HCT116 (cell line): ENCODE data around the gene TRAPPC13. TPM values are rescaled to one million over a fixed set of nuclear protein-coding genes. Genes with fewer than 3 reads are reported as not detected.

ENCODE experiments used
- ATAC-seq: fragments of 200-7000 bp; cut with Tn5 transposase; 2 replicates; pipeline ENCODE4 v1.9.1; 2020; ENCODE audit warnings: mild to moderate bottlenecking, moderate library complexity
- BruUV-seq: library from RNA; stranded (reverse); fragments of 400-500 nt; replicated peaks from 2 replicates; lab custom pipeline; 2021; lab: Mats Ljungman, UMichigan
- CTCF ChIA-PET: fragments of 300-600 bp; sonication (Branson Sonifier 250); formaldehyde crosslinking; loops from one replicate; lab custom pipeline; 2021; ENCODE audit warnings: antibody characterized with exemption; lab: Charles Lee
- POLR2A ChIA-PET: fragments of 300-600, 350-600 bp; sonication (Branson Sonifier 250); formaldehyde crosslinking; loops from one replicate; lab custom pipeline; 2021; ENCODE audit warnings: antibody characterized with exemption; lab: Charles Lee
- RAD21 ChIA-PET, 2 experiments: fragments of 300-600 bp; sonication (Branson Sonifier 250); formaldehyde crosslinking; loops; one replicate each; lab custom pipeline; 2023; ENCODE audit warnings: low total read pairs in 2 of 2; ENCODE audit not compliant: uncharacterized antibody in 2 of 2, unreplicated experiment in 2 of 2, low non-redundant PET in 1 of 2; lab: Charles Lee
- DNase-seq: peaks from one replicate; pipeline ENCODE4 v3.0.0-alpha.2; 2010; ENCODE audit warnings: low read depth, low spot score
- H2AFZ ChIP-seq: fragments of 200-600 bp; shearing (Covaris generic), sonication (generic); 2 replicates; pipeline ENCODE4 v1.6.1; 2017; ENCODE audit warnings: low read depth, mixed run types, mixed read lengths, antibody characterized with exemption, low read length; ENCODE audit not compliant: poor library complexity, severe bottlenecking
- H3K27ac ChIP-seq: 2 replicates; pipeline ENCODE4 v1.5.1; 2012; ENCODE audit warnings: low read depth, low read length
- H3K27me3 ChIP-seq: fragments of 200-600 bp; sonication (generic); 2 replicates; pipeline ENCODE4 v1.6.1; 2016; ENCODE audit warnings: mixed run types, low read length, mixed read lengths; ENCODE audit not compliant: insufficient read depth
- H3K36me3 ChIP-seq, 2 experiments: fragments of 200-500 bp in 1 of 2; fragments of 200-600 bp in 1 of 2; sonication (Bioruptor generic) in 1 of 2; sonication (generic) in 1 of 2; 2 replicates each; pipeline versions ENCODE4 v1.5.1 to v1.6.1; 2014 to 2016; ENCODE audit warnings: low read length in 2 of 2, inconsistent platforms in 1 of 2, mixed read lengths in 1 of 2, mixed run types in 1 of 2; ENCODE audit not compliant: insufficient read depth in 2 of 2, control insufficient read depth in 1 of 2
- H3K4me1 ChIP-seq, 2 experiments: fragments of 200-600 bp in 1 of 2; sonication (generic) in 1 of 2; 2 replicates each; pipeline versions ENCODE4 v1.5.1 to v1.6.1; 2012 to 2017; ENCODE audit warnings: low read length in 2 of 2, inconsistent platforms in 1 of 2, mild to moderate bottlenecking in 1 of 2, mixed read lengths in 1 of 2, mixed run types in 1 of 2, moderate library complexity in 1 of 2; ENCODE audit not compliant: insufficient read depth in 2 of 2, control insufficient read depth in 1 of 2
- H3K4me2 ChIP-seq: fragments of 200-600 bp; sonication (generic); 2 replicates; pipeline ENCODE4 v1.6.1; 2017; ENCODE audit warnings: mixed run types, low read length, mixed read lengths
- H3K4me3 ChIP-seq, 2 experiments: fragments of 200-600 bp in 1 of 2; sonication (generic) in 1 of 2; replicated peaks in 1 of 2; 2 replicates each; pipeline ENCODE4 v1.5.1; 2011 to 2016; ENCODE audit warnings: low read length in 2 of 2, control low read depth in 1 of 2, low read depth in 1 of 2, mild to moderate bottlenecking in 1 of 2, mixed read lengths in 1 of 2, mixed run types in 1 of 2
- H3K79me2 ChIP-seq: fragments of 200-600 bp; sonication (generic); 2 replicates; pipeline ENCODE4 v1.6.1; 2017; ENCODE audit warnings: mild to moderate bottlenecking, mixed run types, low read length, moderate library complexity, mixed read lengths; ENCODE audit not compliant: insufficient read depth
- H3K9ac ChIP-seq: fragments of 200-600 bp; sonication (generic); 2 replicates; pipeline ENCODE4 v1.6.1; 2016; ENCODE audit warnings: low read length, mixed read lengths
- H3K9me2 ChIP-seq: fragments of 200-600 bp; sonication (generic), shearing (Covaris generic); 2 replicates; pipeline ENCODE4 v1.6.1; 2017; ENCODE audit warnings: mixed run types, mild to moderate bottlenecking, moderate library complexity; ENCODE audit not compliant: insufficient read depth
- H3K9me3 ChIP-seq, 2 experiments: fragments of 200-500 bp in 1 of 2; fragments of 200-600 bp in 1 of 2; sonication (Bioruptor generic) in 1 of 2; sonication (generic) in 1 of 2; 2 replicates each; pipeline ENCODE4 v1.6.1; 2014 to 2017; ENCODE audit warnings: low read length in 2 of 2, mixed read lengths in 2 of 2, inconsistent platforms in 1 of 2, low read depth in 1 of 2, mild to moderate bottlenecking in 1 of 2, mixed run types in 1 of 2, moderate library complexity in 1 of 2; ENCODE audit not compliant: control insufficient read depth in 1 of 2, insufficient read depth in 1 of 2
- H4K20me1 ChIP-seq: fragments of 200-600 bp; sonication (generic), shearing (Covaris generic); 2 replicates; pipeline ENCODE4 v1.6.1; 2017; ENCODE audit warnings: mixed run types, mild to moderate bottlenecking, moderate library complexity; ENCODE audit not compliant: insufficient read depth
- CBX3 ChIP-seq: IDR thresholded peaks from 2 replicates; pipeline ENCODE4 v1.6.1; 2012; ENCODE audit warnings: low read depth
- EZH2phosphoT487 ChIP-seq: fragments of 200-600 bp; IDR thresholded peaks from 2 replicates; pipeline ENCODE4 v1.6.1; 2018; ENCODE audit warnings: antibody characterized with exemption, borderline replicate concordance
- JUND ChIP-seq: IDR thresholded peaks from 2 replicates; pipeline ENCODE4 v1.6.1; 2012
- POLR2A ChIP-seq: IDR thresholded peaks from 2 replicates; pipeline ENCODE4 v1.7.0; 2011; ENCODE audit warnings: borderline replicate concordance; ENCODE audit not compliant: insufficient read depth, insufficient read length; ENCODE audit errors: extremely low read depth
- YY1 ChIP-seq: IDR thresholded peaks from 2 replicates; pipeline ENCODE4 v1.6.1; 2011; ENCODE audit warnings: low read length, low read depth, moderate library complexity, mild to moderate bottlenecking; ENCODE audit not compliant: insufficient replicate concordance; ENCODE audit errors: extremely low read depth
- intact Hi-C: fragments of 100-400 bp; cut with micrococcal nuclease; formaldehyde crosslinking; loops from 2 replicates; pipeline ENCODE4 v1.10.0; 2022
- total RNA-seq: library from RNA; stranded (reverse); gene quantifications from one replicate; pipeline ENCODE4 v1.2.1, GENCODE V29; 2021; ENCODE audit not compliant: unreplicated experiment
- TF ChIP-seq, protein P1 (sequence below), 3 experiments: fragments of 200-600 bp in 1 of 3; sonication (generic) in 1 of 3; IDR thresholded peaks in 2 of 3; conservative IDR thresholded peaks in 1 of 3; 2 replicates each; pipeline ENCODE4 v1.5.1; 2012 to 2017; ENCODE audit warnings: low read depth in 2 of 3, low read length in 2 of 3, antibody characterized with exemption in 1 of 3, borderline replicate concordance in 1 of 3, control low read depth in 1 of 3, mild to moderate bottlenecking in 1 of 3, mixed read lengths in 1 of 3, mixed run types in 1 of 3, moderate library complexity in 1 of 3; ENCODE audit not compliant: insufficient read depth in 1 of 3
- TF ChIP-seq, protein P2 (sequence below): IDR thresholded peaks from 2 replicates; pipeline ENCODE4 v1.6.1; 2012

The TRAPPC13 gene
- total RNA-seq, 1 experiment from 2014 or later, result 18.2 TPM

DNA sequence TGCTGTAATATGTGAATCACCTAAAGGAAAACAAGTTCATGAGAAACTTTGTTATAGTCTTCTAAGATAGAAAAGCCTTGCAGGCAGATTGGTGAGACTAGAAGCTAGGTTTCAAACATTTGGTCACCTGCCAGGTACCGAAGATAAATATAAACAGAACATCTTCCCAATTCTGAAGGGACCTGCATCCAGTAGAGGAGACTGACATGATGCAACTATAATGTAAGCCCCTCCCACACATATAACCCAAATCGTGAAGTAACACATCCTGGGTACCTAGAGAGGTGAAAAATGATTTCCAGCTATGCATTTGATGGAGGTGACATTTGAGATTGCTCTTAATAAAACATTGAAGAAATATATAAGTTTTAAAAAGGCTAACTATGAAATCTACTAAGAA is 29.9 kb downstream of the TRAPPC13 start:
- TF ChIP-seq CBX3, result no peak
- TF ChIP-seq, protein P1, sequence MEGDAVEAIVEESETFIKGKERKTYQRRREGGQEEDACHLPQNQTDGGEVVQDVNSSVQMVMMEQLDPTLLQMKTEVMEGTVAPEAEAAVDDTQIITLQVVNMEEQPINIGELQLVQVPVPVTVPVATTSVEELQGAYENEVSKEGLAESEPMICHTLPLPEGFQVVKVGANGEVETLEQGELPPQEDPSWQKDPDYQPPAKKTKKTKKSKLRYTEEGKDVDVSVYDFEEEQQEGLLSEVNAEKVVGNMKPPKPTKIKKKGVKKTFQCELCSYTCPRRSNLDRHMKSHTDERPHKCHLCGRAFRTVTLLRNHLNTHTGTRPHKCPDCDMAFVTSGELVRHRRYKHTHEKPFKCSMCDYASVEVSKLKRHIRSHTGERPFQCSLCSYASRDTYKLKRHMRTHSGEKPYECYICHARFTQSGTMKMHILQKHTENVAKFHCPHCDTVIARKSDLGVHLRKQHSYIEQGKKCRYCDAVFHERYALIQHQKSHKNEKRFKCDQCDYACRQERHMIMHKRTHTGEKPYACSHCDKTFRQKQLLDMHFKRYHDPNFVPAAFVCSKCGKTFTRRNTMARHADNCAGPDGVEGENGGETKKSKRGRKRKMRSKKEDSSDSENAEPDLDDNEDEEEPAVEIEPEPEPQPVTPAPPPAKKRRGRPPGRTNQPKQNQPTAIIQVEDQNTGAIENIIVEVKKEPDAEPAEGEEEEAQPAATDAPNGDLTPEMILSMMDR (IDR thresholded peaks at IDR 0.05 in 2 of 3, conservative IDR thresholded peaks at IDR 0.05 in 1 of 3; ENCODE audit: borderline replicate concordance in 1 of 3, insufficient read depth in 1 of 3, low read depth in 2 of 3, low read length in 2 of 3), result no peak
- no peak for TF ChIP-seq JUND
- TF ChIP-seq, protein P2, sequence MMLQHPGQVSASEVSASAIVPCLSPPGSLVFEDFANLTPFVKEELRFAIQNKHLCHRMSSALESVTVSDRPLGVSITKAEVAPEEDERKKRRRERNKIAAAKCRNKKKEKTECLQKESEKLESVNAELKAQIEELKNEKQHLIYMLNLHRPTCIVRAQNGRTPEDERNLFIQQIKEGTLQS, result no peak
- TF ChIP-seq EZH2phosphoT487, result no peak
- no peak for TF ChIP-seq YY1
- no peak for TF ChIP-seq POLR2A
- CTCF ChIA-PET, result no interaction called here
- H3K9me2 ChIP-seq, result no peaks in the 10 kb centered on the region
- H3K9ac ChIP-seq, result no peak overlapping the region
- no peaks in the 10 kb centered on the region for H3K4me1 ChIP-seq
- POLR2A ChIA-PET, result no interaction called here
- no peaks in the 10 kb centered on the region for H3K79me2 ChIP-seq
- no peak overlapping the region for H3K27ac ChIP-seq
- no peak for ATAC-seq
- H3K4me3 ChIP-seq, result no peak overlapping the region
- no peak overlapping the region for H2AFZ ChIP-seq
- no peak for DNase-seq
- RAD21 ChIA-PET, result no interaction called here
- no TSS peak for BruUV-seq
- H3K36me3 ChIP-seq, result 0 out of 4 replicates have a peak, but pooled peaks cover 0 to 7% of the 10 kb centered on the region in 2 experiments
- no peak overlapping the region for H3K4me2 ChIP-seq
- no peaks in the 10 kb centered on the region for H3K9me3 ChIP-seq
- intact Hi-C loops, result no loop called here
- no peaks in the 10 kb centered on the region for H3K27me3 ChIP-seq
- no peaks in the 10 kb centered on the region for H4K20me1 ChIP-seq
